ENCODE results near the gene RAPGEFL1.
A peak's percentile ranks its signal among the peaks of the same experiment; 100 is the strongest.
"Not testable (repeated sequence)": the region's sequence is repeated elsewhere in the genome, so short reads cannot be mapped to it uniquely, and the experiment has no call there.

RAPGEFL1 gene

GRCh38 chr17:40177275-40177874 is at the start of gene RAPGEFL1:
TSS of gene RAPGEFL1 (plus strand) at chr17:40177470. CDS start at chr17:40177862, 392 bp downstream.
- peak; percentile 78 for DNase-seq (ENCODE audit: low read depth, low spot score)

- DNase-seq (ENCODE audit: low read depth, low spot score): no peak
These were observed 47.8 kb upstream of the RAPGEFL1 start for GRCh38 chr17:40129498-40129897.

- no peak for DNase-seq (ENCODE audit: low read depth, low spot score)
These were observed 46.8 kb upstream of the RAPGEFL1 start for GRCh38 chr17:40130352-40131042.

GRCh38 chr17:40134184-40134583 is 43.1 kb upstream of the RAPGEFL1 start:
- DNase-seq (ENCODE audit: low read depth, low spot score): no peak

GRCh38 chr17:40135817-40136216 is 41.5 kb upstream of the RAPGEFL1 start:
- DNase-seq (ENCODE audit: low read depth, low spot score): no peak

GRCh38 chr17:40139566-40140058 is 37.7 kb upstream of the RAPGEFL1 start:
- DNase-seq (ENCODE audit: low read depth, low spot score): no peak

GRCh38 chr17:40143166-40143565 is 34.1 kb upstream of the RAPGEFL1 start:
- not testable (repeated sequence) for DNase-seq (ENCODE audit: low read depth, low spot score)

GRCh38 chr17:40145476-40145875 is 31.8 kb upstream of the RAPGEFL1 start:
- DNase-seq (ENCODE audit: low read depth, low spot score): no peak

GRCh38 chr17:40148527-40148926 is 28.7 kb upstream of the RAPGEFL1 start:
- DNase-seq (ENCODE audit: low read depth, low spot score): no peak

GRCh38 chr17:40150276-40150675 is 27.0 kb upstream of the RAPGEFL1 start:
- DNase-seq (ENCODE audit: low read depth, low spot score): no peak

GRCh38 chr17:40151414-40151963 is 25.8 kb upstream of the RAPGEFL1 start:
- no peak for DNase-seq (ENCODE audit: low read depth, low spot score)

GRCh38 chr17:40153603-40154236 is 23.6 kb upstream of the RAPGEFL1 start:
- no peak for DNase-seq (ENCODE audit: low read depth, low spot score)

GRCh38 chr17:40157973-40158372 is 19.3 kb upstream of the RAPGEFL1 start:
- no peak for DNase-seq (ENCODE audit: low read depth, low spot score)

- no peak for DNase-seq (ENCODE audit: low read depth, low spot score)
These were observed 18.7 kb upstream of the RAPGEFL1 start for GRCh38 chr17:40158438-40159013.

- DNase-seq (ENCODE audit: low read depth, low spot score): no peak
These were observed 17.8 kb upstream of the RAPGEFL1 start for GRCh38 chr17:40159456-40159855.

GRCh38 chr17:40167685-40168261 is 9.5 kb upstream of the RAPGEFL1 start:
- no peak for DNase-seq (ENCODE audit: low read depth, low spot score)

GRCh38 chr17:40168262-40168832 is 8.9 kb upstream of the RAPGEFL1 start:
- DNase-seq (ENCODE audit: low read depth, low spot score): peak; percentile 51

GRCh38 chr17:40170325-40170724 is 6.9 kb upstream of the RAPGEFL1 start:
- DNase-seq (ENCODE audit: low read depth, low spot score): no peak

GRCh38 chr17:40171750-40172149 is 5.5 kb upstream of the RAPGEFL1 start:
- DNase-seq (ENCODE audit: low read depth, low spot score): no peak

GRCh38 chr17:40173091-40173777 is 4.0 kb upstream of the RAPGEFL1 start:
- DNase-seq (ENCODE audit: low read depth, low spot score): no peak

GRCh38 chr17:40173778-40174135 is 3.5 kb upstream of the RAPGEFL1 start:
- no peak for DNase-seq (ENCODE audit: low read depth, low spot score)

All from ELF-1 (cell line).